ENCODE measurements around the gene FARP1.

Gene FARP1

GRCh38 chr13:98484289-98485219 is 341.7 kb downstream of the FARP1 start:
- DNase-seq (ENCODE audit: extremely low spot score): peak; percentile 76
- ChIA-PET POLR2A (interaction anchor here (1.2 kb wide), 1 partner anchor 25 kb away, joined by 3 read pairs; no protein-coding TSS in a partner anchor), CTCF (interaction anchor here (0.8 to 6.4 kb wide), 11 partner anchors 10 to 189 kb away, joined by 3 to 36 read pairs (median 4); no protein-coding TSS in a partner anchor)
- TF ChIP-seq, protein P1, sequence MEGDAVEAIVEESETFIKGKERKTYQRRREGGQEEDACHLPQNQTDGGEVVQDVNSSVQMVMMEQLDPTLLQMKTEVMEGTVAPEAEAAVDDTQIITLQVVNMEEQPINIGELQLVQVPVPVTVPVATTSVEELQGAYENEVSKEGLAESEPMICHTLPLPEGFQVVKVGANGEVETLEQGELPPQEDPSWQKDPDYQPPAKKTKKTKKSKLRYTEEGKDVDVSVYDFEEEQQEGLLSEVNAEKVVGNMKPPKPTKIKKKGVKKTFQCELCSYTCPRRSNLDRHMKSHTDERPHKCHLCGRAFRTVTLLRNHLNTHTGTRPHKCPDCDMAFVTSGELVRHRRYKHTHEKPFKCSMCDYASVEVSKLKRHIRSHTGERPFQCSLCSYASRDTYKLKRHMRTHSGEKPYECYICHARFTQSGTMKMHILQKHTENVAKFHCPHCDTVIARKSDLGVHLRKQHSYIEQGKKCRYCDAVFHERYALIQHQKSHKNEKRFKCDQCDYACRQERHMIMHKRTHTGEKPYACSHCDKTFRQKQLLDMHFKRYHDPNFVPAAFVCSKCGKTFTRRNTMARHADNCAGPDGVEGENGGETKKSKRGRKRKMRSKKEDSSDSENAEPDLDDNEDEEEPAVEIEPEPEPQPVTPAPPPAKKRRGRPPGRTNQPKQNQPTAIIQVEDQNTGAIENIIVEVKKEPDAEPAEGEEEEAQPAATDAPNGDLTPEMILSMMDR (IDR thresholded peaks at IDR 0.05; ENCODE audit: control extremely low read depth, extremely low read depth, low read depth, missing control alignments): no peak

DNA sequence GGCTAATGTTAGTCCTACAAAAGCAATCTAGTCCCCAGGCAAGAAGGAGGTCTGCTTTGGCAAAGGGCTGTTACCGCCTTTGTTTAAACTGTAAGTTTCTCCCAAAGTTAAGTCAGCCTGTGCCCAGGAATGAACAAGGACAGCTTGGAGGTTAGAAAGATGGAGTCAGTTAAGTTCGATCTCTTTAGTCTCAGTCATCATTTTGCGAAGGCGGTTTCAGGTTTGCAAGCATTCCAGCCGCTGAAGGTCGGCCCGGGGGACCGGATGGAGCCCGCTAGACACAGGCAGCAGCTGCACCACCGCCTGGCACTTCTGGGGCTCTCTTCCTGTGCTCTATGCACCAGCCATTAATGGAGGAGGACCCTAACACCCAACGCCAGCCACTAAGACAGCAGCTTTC is 342.7 kb downstream of the FARP1 start:
- no peak for DNase-seq (ENCODE audit: extremely low spot score)
- ChIA-PET CTCF (interaction anchor here (0.9 to 6.4 kb wide), 6 partner anchors 12 to 168 kb away, joined by 3 to 36 read pairs (median 6); no protein-coding TSS in a partner anchor), POLR2A (no interaction called here)
- TF ChIP-seq, protein P1 (IDR thresholded peaks at IDR 0.05; ENCODE audit: control extremely low read depth, extremely low read depth, low read depth, missing control alignments): no peak

DNA sequence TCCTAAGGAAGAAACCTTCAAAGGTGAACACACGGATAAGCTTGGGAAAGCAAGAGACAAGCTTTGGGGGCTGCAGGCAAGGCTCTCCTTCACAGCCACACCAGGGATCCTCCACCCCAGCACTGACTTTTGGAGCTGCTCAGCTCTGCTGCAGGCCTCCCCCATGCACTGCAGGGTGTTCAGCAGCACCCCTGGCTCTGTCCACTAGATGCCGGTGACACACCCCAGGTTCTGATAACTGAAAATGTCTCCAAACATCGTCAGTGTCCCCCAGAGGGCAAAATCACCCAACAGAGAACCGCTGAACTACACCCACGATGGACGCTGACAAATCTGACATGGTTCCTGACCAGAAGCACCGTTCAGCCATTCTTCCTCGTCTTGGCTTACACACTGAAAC is 343.5 kb downstream of the FARP1 start:
- TF ChIP-seq, protein P1 (IDR thresholded peaks at IDR 0.05; ENCODE audit: control extremely low read depth, extremely low read depth, low read depth, missing control alignments): no peak
- no peak for DNase-seq (ENCODE audit: extremely low spot score)
- ChIA-PET CTCF (interaction anchor here (1.0 to 6.4 kb wide), 5 partner anchors 15 to 167 kb away, joined by 3 to 36 read pairs (median 3); no protein-coding TSS in a partner anchor), POLR2A (interaction anchor here (1.1 kb wide), 1 partner anchor 17 kb away, joined by 3 read pairs; no protein-coding TSS in a partner anchor)

DNA sequence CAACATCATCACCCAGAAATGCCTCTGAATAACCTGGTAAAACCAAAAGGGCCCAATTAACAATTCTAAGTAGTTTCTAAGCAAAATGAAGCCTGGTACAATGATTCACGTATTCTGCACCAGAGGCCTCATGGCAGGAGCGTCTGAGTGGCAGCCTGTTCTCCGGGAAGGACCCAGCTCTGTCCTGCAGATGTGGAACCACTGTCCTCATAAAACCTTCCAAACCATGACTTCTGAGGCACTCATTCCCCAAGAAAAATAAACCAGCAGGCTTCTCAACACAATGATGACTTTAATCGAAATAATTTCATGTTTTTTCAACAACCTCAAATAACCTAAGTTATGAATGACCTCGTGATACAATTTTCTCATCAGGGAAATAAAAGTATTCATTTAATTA is 344.1 kb downstream of the FARP1 start:
- TF ChIP-seq, protein P1 (IDR thresholded peaks at IDR 0.05; ENCODE audit: control extremely low read depth, extremely low read depth, low read depth, missing control alignments): no peak
- POLR2A ChIA-PET: interaction anchor here (1.1 kb wide), 1 partner anchor 17 kb away, joined by 3 read pairs; no protein-coding TSS in a partner anchor
- CTCF ChIA-PET: interaction anchor here (1.0 to 1.6 kb wide), 8 partner anchors 12 to 166 kb away, joined by 3 to 4 read pairs (median 3); no protein-coding TSS in a partner anchor
- no peak for DNase-seq (ENCODE audit: extremely low spot score)

DNA sequence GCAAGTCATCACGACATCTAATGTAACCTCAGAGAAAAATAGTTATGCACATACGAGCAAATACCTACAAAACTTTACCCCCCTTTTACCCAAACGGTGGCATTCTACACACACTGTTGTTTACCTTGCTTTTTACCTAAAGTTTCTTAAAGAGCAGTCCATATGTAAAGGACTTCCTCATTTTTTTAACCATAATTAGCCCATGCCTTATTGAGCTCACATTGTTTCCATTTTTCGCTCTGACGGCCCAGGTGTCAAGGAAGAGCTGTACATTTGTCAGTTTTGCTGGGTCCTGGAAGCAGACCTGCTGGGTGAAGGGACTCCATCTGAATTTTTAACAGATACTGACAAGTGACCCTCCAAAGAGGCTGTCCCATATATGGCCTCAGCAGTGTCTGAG is 344.6 kb downstream of the FARP1 start:
- TF ChIP-seq, protein P1 (IDR thresholded peaks at IDR 0.05; ENCODE audit: control extremely low read depth, extremely low read depth, low read depth, missing control alignments): no peak
- DNase-seq (ENCODE audit: extremely low spot score): no peak
- ChIA-PET POLR2A (interaction anchor here (1.1 kb wide), 1 partner anchor 16 kb away, joined by 3 read pairs; no protein-coding TSS in a partner anchor), CTCF (interaction anchor here (1.0 to 1.7 kb wide), 5 partner anchors 11 to 166 kb away, joined by 3 to 4 read pairs (median 3); no protein-coding TSS in a partner anchor)

DNA sequence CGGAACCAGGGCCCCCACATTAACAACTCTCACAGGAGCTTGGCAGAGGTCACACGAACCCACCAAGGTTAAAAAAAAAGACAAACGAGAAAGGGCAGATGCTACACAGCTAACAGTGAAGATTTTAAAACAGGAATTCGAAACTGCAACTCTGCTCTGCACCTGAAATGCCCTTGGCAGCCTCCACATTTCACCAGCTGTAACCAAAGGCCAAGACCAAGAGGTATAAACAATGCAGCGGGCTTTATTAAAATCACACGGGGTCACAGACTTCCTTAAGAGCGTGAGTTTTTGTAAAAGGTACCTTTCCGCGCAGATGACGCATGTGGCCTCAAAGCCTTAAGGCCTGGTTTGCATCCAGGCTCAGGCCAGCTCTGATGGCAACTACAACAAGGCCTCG is 345.8 kb downstream of the FARP1 start:
- ChIA-PET CTCF (interaction anchor here (0.8 to 2.3 kb wide), 12 partner anchors 9 to 183 kb away, joined by 3 to 6 read pairs (median 4); partner anchors contain the start of gene STK24), POLR2A (no interaction called here)
- TF ChIP-seq, protein P1 (IDR thresholded peaks at IDR 0.05; ENCODE audit: control extremely low read depth, extremely low read depth, low read depth, missing control alignments): no peak
- DNase-seq (ENCODE audit: extremely low spot score): no peak
